IPS-18a (cell line): ENCODE data around the gene ETNK1.

Source experiments
- H3K27ac ChIP-seq: one replicate; pipeline ENCODE4 v1.5.1; 2013; ENCODE audit warnings: low read length
- H3K27me3 ChIP-seq: one replicate; pipeline ENCODE4 v1.6.1; 2013; ENCODE audit warnings: mild to moderate bottlenecking, low read length; ENCODE audit not compliant: control insufficient read depth, insufficient read depth
- H3K36me3 ChIP-seq: one replicate; pipeline ENCODE4 v1.6.1; 2013; ENCODE audit warnings: low read depth, low read length; ENCODE audit not compliant: control insufficient read depth
- H3K4me1 ChIP-seq: one replicate; pipeline ENCODE4 v1.6.1; 2013; ENCODE audit warnings: low read depth, low read length; ENCODE audit not compliant: control insufficient read depth
- H3K4me3 ChIP-seq: one replicate; pipeline ENCODE4 v1.5.1; 2013; ENCODE audit warnings: low read length
- H3K9ac ChIP-seq: one replicate; pipeline ENCODE4 v1.6.1; 2013; ENCODE audit warnings: mild to moderate bottlenecking, low read length, moderate library complexity
- H3K9me3 ChIP-seq: one replicate; pipeline ENCODE4 v1.6.1; 2013; ENCODE audit warnings: low read depth, low read length; ENCODE audit not compliant: control insufficient read depth

ETNK1 gene

DNA sequence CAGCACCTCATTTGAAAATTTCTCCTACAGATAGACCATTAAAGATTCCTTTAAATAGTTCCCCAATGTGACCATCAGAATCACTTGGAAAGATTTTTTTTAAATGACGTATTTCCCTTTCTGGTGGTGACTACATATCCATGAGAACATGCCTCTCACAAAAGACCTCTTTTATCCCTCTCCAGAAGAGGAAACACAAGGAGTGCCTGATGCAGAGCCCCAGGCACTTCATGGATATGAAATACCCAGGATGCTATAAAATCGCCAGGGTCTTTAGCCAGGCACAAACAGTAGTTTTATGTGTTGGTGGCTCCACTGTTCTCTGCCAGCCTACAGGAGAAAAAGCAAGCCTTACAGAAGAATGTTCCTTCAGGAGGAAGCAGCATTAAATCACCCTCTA lies 97.1 kb downstream of the ETNK1 start:
- no peak overlapping the region for H3K4me3 ChIP-seq
- no peak overlapping the region for H3K9ac ChIP-seq
- H3K27me3 ChIP-seq, result no peaks in the 10 kb centered on the region
- H3K36me3 ChIP-seq, result no peaks in the 10 kb centered on the region
- no peaks in the 10 kb centered on the region for H3K4me1 ChIP-seq
- no peaks in the 10 kb centered on the region for H3K9me3 ChIP-seq
- no peak overlapping the region for H3K27ac ChIP-seq

GRCh38 chr12:22722779-22723178 lies 97.8 kb downstream of the ETNK1 start:
- Histone ChIP-seq H3K9me3 (no peaks in the 10 kb centered on the region), H3K4me1 (no peaks in the 10 kb centered on the region), H3K9ac (no peak overlapping the region), H3K4me3 (no peak overlapping the region), H3K27ac (no peak overlapping the region), H3K27me3 (no peaks in the 10 kb centered on the region), H3K36me3 (no peaks in the 10 kb centered on the region)

- Histone ChIP-seq H3K27me3 (no peaks in the 10 kb centered on the region), H3K9ac (no peak overlapping the region), H3K9me3 (no peaks in the 10 kb centered on the region), H3K4me1 (no peaks in the 10 kb centered on the region), H3K36me3 (no peaks in the 10 kb centered on the region), H3K4me3 (no peak overlapping the region), H3K27ac (no peak overlapping the region)
Observed at GRCh38 chr12:22728987-22729386, 104.0 kb downstream of the ETNK1 start.

- Histone ChIP-seq H3K27me3 (no peaks in the 10 kb centered on the region), H3K4me1 (no peaks in the 10 kb centered on the region), H3K9ac (no peak overlapping the region), H3K36me3 (no peaks in the 10 kb centered on the region), H3K27ac (no peak overlapping the region), H3K4me3 (no peak overlapping the region), H3K9me3 (no peaks in the 10 kb centered on the region)
Observed at GRCh38 chr12:22729431-22729956, 104.5 kb downstream of the ETNK1 start.

GRCh38 chr12:22729957-22730443 lies 105.0 kb downstream of the ETNK1 start:
- H3K27me3 ChIP-seq, result no peaks in the 10 kb centered on the region
- no peak overlapping the region for H3K9ac ChIP-seq
- no peak overlapping the region for H3K4me3 ChIP-seq
- H3K36me3 ChIP-seq, result no peaks in the 10 kb centered on the region
- no peak overlapping the region for H3K27ac ChIP-seq
- no peaks in the 10 kb centered on the region for H3K4me1 ChIP-seq
- H3K9me3 ChIP-seq, result no peaks in the 10 kb centered on the region

- H3K36me3 ChIP-seq, result no peaks in the 10 kb centered on the region
- no peaks in the 10 kb centered on the region for H3K4me1 ChIP-seq
- no peak overlapping the region for H3K27ac ChIP-seq
- H3K4me3 ChIP-seq, result no peak overlapping the region
- H3K9ac ChIP-seq, result no peak overlapping the region
- H3K27me3 ChIP-seq, result no peaks in the 10 kb centered on the region
- H3K9me3 ChIP-seq, result no peaks in the 10 kb centered on the region
Observed at GRCh38 chr12:22731236-22731635, 106.3 kb downstream of the ETNK1 start.

- H3K36me3 ChIP-seq, result no peaks in the 10 kb centered on the region
- H3K27me3 ChIP-seq, result no peaks in the 10 kb centered on the region
- H3K4me1 ChIP-seq, result no peaks in the 10 kb centered on the region
- no peak overlapping the region for H3K4me3 ChIP-seq
- H3K9me3 ChIP-seq, result no peaks in the 10 kb centered on the region
- no peak overlapping the region for H3K27ac ChIP-seq
- no peak overlapping the region for H3K9ac ChIP-seq
Observed at GRCh38 chr12:22733756-22734155, 108.8 kb downstream of the ETNK1 start.

- Histone ChIP-seq H3K27me3 (no peaks in the 10 kb centered on the region), H3K27ac (no peak overlapping the region), H3K36me3 (no peaks in the 10 kb centered on the region), H3K9me3 (no peaks in the 10 kb centered on the region), H3K9ac (no peak overlapping the region), H3K4me3 (no peak overlapping the region), H3K4me1 (no peaks in the 10 kb centered on the region)
Observed at GRCh38 chr12:22738945-22739344, 114.0 kb downstream of the ETNK1 start.
